K562 (cell line): ENCODE results near the gene MARCHF3. TPM values are rescaled to one million over a fixed set of nuclear protein-coding genes. Genes with fewer than 3 reads are reported as not detected.

ENCODE experiments used
- ETS2 ChIP-seq: IDR thresholded peaks from 2 replicates; pipeline ENCODE4 v1.6.1; 2016; ENCODE audit warnings: borderline replicate concordance, missing genetic modification characterization, mild to moderate bottlenecking, moderate library complexity, missing compliant biosample characterization; ENCODE audit not compliant: poor library complexity, severe bottlenecking
- FUS ChIP-seq: fragments of 200-400 bp; formaldehyde crosslinking; optimal IDR thresholded peaks from 2 replicates; pipeline ENCODE3; 2017; ENCODE audit warnings: low read depth, low read length
- GMEB1 ChIP-seq: fragments of 250-450 bp; sonication (Bioruptor Pico); IDR thresholded peaks from 2 replicates; pipeline ENCODE4 v1.4.0; 2020; ENCODE audit warnings: mild to moderate bottlenecking
- TFE3 ChIP-seq: fragments of 450-650 bp; formaldehyde crosslinking; IDR thresholded peaks from 2 replicates; pipeline ENCODE4 v1.4.0; 2020; ENCODE audit warnings: mild to moderate bottlenecking, mixed read lengths
- TSHZ1 ChIP-seq: fragments of 250-450 bp; sonication (Bioruptor Pico); IDR thresholded peaks from 2 replicates; pipeline ENCODE4 v1.4.0; 2020; ENCODE audit warnings: mild to moderate bottlenecking, moderate library complexity
- ZNF239 ChIP-seq: fragments of 250-450 bp; sonication (Bioruptor Pico); IDR thresholded peaks from 2 replicates; pipeline ENCODE4 v1.4.0; 2020; ENCODE audit warnings: mild to moderate bottlenecking
- polyA plus RNA-seq, 8 experiments: library from polyadenylated mRNA; depleted of rRNA in 4 of 8; stranded (reverse) in 5 of 8; unstranded in 3 of 8; fragments of >200 nt; fragmentation: Nextera tagmentation in 2 of 8; fragmentation: Illumina TruSeq in 1 of 8; extraction: Ambion mirVana in 2 of 8; extraction: Trizol in 1 of 8; gene quantifications; 2 replicates each; pipeline versions ENCODE4 v1.2.1 to v1.2.3, GENCODE V29; 2011 to 2014; ENCODE audit warnings: inconsistent platforms in 1 of 8, missing spikeins in 1 of 8
- total RNA-seq, 7 experiments: library from RNA; depleted of rRNA in 6 of 7; stranded (reverse); fragments of >200 nt in 6 of 7; fragmentation: Illumina TruSeq in 2 of 7; extraction: Trizol in 2 of 7; gene quantifications; 2 replicates each; pipeline versions ENCODE4 v1.2.1 to v1.2.3, GENCODE V29; 2011 to 2021; ENCODE audit warnings: low replicate concordance in 1 of 7

MARCHF3 gene
- total and polyA plus RNA-seq, 9 of the 15 experiments (the other 6 are each of a cell fraction or from before 2014, with no cell fraction given) = 5.6 to 37.4 (median 16.5) TPM

DNA sequence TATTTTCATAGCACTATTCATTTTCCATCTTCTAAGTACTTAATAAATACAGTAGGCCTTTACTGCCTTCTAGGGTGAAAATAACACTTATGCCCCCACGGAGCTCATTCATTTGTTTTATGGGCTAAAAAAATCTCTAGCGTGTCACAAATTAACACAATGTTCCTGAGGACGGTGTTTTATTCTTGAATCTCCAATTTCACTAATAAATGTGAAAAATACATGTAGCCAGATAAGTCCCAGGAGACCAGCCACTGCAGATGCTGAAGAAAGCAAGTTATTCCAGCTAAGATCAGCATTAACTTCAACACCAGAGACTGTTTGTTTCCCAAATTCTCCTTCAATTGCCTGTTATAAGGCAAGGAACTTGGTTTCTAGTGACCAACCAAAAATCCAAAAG lies 102.3 kb downstream of the MARCHF3 start (continued):
- TF ChIP-seq GMEB1 (CRISPR knock-in tag) (no peak), ZNF239 (CRISPR knock-in tag) (no peak), TSHZ1 (no peak), TFE3 (CRISPR knock-in tag) (no peak), ETS2 (tag) (no peak), FUS (no peak)
